Glutamatergic neuron (in vitro differentiated cells): ENCODE data around the gene ZXDC. TPM values are rescaled to one million over a fixed set of nuclear protein-coding genes. Genes with fewer than 3 reads are reported as not detected.

Experiments used
- DNase-seq: peaks from one replicate; pipeline ENCODE4 v3.0.0; 2022
- H3K27ac Mint-ChIP-seq: one replicate; pipeline ENCODE4 v1.8.0; 2020; ENCODE audit warnings: mild to moderate bottlenecking, mixed read lengths, inconsistent platforms; ENCODE audit not compliant: unreplicated experiment
- H3K27me3 Mint-ChIP-seq: one replicate; pipeline ENCODE4 v1.8.0; 2020; ENCODE audit warnings: mild to moderate bottlenecking, moderate library complexity, mixed read lengths, inconsistent platforms; ENCODE audit not compliant: unreplicated experiment
- H3K36me3 Mint-ChIP-seq: one replicate; pipeline ENCODE4 v1.8.0; 2020; ENCODE audit warnings: mild to moderate bottlenecking, mixed read lengths, inconsistent platforms; ENCODE audit not compliant: unreplicated experiment
- H3K4me1 Mint-ChIP-seq: one replicate; pipeline ENCODE4 v1.8.0; 2020; ENCODE audit warnings: mild to moderate bottlenecking, low read depth, mixed read lengths, inconsistent platforms; ENCODE audit not compliant: unreplicated experiment
- H3K4me3 Mint-ChIP-seq: one replicate; pipeline ENCODE4 v1.8.0; 2020; ENCODE audit warnings: mild to moderate bottlenecking, mixed read lengths, inconsistent platforms; ENCODE audit not compliant: unreplicated experiment
- H3K9me3 Mint-ChIP-seq: one replicate; pipeline ENCODE4 v1.8.0; 2020; ENCODE audit warnings: mild to moderate bottlenecking, moderate library complexity, mixed read lengths, inconsistent platforms; ENCODE audit not compliant: unreplicated experiment
- total RNA-seq: library from RNA; stranded (reverse); fragmentation: NEBNext Ultra II Directional; extraction: Animal tissue kit (Norgen Biotek cat#: 25700); gene quantifications from one replicate; pipeline ENCODE4 v1.2.1, GENCODE V29; 2021; ENCODE audit not compliant: unreplicated experiment
- TF ChIP-seq, protein P1 (sequence below): fragments of 200-600 bp; sonication (generic); IDR thresholded peaks from one replicate; pipeline ENCODE4 v1.5.0; 2021; ENCODE audit not compliant: partially characterized antibody, unreplicated experiment

The ZXDC gene
- total RNA-seq, 1 donor from 2014 or later, result 39.5 TPM

- H3K36me3 Mint-ChIP-seq, result no peaks in the 10 kb centered on the region
- TF ChIP-seq, protein P1, sequence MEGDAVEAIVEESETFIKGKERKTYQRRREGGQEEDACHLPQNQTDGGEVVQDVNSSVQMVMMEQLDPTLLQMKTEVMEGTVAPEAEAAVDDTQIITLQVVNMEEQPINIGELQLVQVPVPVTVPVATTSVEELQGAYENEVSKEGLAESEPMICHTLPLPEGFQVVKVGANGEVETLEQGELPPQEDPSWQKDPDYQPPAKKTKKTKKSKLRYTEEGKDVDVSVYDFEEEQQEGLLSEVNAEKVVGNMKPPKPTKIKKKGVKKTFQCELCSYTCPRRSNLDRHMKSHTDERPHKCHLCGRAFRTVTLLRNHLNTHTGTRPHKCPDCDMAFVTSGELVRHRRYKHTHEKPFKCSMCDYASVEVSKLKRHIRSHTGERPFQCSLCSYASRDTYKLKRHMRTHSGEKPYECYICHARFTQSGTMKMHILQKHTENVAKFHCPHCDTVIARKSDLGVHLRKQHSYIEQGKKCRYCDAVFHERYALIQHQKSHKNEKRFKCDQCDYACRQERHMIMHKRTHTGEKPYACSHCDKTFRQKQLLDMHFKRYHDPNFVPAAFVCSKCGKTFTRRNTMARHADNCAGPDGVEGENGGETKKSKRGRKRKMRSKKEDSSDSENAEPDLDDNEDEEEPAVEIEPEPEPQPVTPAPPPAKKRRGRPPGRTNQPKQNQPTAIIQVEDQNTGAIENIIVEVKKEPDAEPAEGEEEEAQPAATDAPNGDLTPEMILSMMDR, result no peak
- H3K9me3 Mint-ChIP-seq, result peaks cover 3% of the 10 kb centered on the region
- H3K27ac Mint-ChIP-seq, result no peak overlapping the region
- H3K4me3 Mint-ChIP-seq, result no peak overlapping the region
- peaks cover 33% of the 10 kb centered on the region for H3K4me1 Mint-ChIP-seq
- DNase-seq, result no peak
- peaks cover 6% of the 10 kb centered on the region for H3K27me3 Mint-ChIP-seq
Measured at GRCh38 chr3:126484148-126484547, 8.5 kb upstream of the ZXDC start.

- Mint-ChIP-seq H3K4me1 (peaks cover 32% of the 10 kb centered on the region), H3K27ac (no peak overlapping the region), H3K27me3 (peaks cover 8% of the 10 kb centered on the region), H3K4me3 (no peak overlapping the region), H3K9me3 (peaks cover 3% of the 10 kb centered on the region), H3K36me3 (no peaks in the 10 kb centered on the region)
- DNase-seq, result no peak
- TF ChIP-seq, protein P1, result no peak
Measured at GRCh38 chr3:126483321-126483761, 7.7 kb upstream of the ZXDC start.

- no peak overlapping the region for H3K27ac Mint-ChIP-seq
Measured at GRCh38 chr3:126482503-126483255, 7.0 kb upstream of the ZXDC start.

GRCh38 chr3:126481808-126482502 lies 6.3 kb upstream of the ZXDC start:
- TF ChIP-seq, protein P1, result no peak
- no peaks in the 10 kb centered on the region for H3K36me3 Mint-ChIP-seq
- H3K4me3 Mint-ChIP-seq, result peak overlapping the region; percentile 25
- no peak for DNase-seq
- peaks cover 31% of the 10 kb centered on the region for H3K4me1 Mint-ChIP-seq
- H3K27ac Mint-ChIP-seq, result no peak overlapping the region
- H3K9me3 Mint-ChIP-seq, result peaks cover 5% of the 10 kb centered on the region
- peaks cover 8% of the 10 kb centered on the region for H3K27me3 Mint-ChIP-seq

More at GRCh38 chr3:126482503-126483255, 7.0 kb upstream of the ZXDC start:
- H3K4me3 Mint-ChIP-seq, result no peak overlapping the region
- peaks cover 3% of the 10 kb centered on the region for H3K9me3 Mint-ChIP-seq
- H3K36me3 Mint-ChIP-seq, result no peaks in the 10 kb centered on the region
- TF ChIP-seq, protein P1, result no peak
- peaks cover 6% of the 10 kb centered on the region for H3K27me3 Mint-ChIP-seq
- H3K4me1 Mint-ChIP-seq, result peaks cover 29% of the 10 kb centered on the region
- no peak for DNase-seq

- no peak for DNase-seq
- Mint-ChIP-seq H3K27ac (peak overlapping the region; percentile 31), H3K4me3 (no peak overlapping the region), H3K4me1 (peaks cover 28% of the 10 kb centered on the region), H3K27me3 (peaks cover 12% of the 10 kb centered on the region), H3K36me3 (no peaks in the 10 kb centered on the region), H3K9me3 (peaks cover 7% of the 10 kb centered on the region)
- TF ChIP-seq, protein P1, result no peak
Measured at GRCh38 chr3:126480861-126481260, 5.2 kb upstream of the ZXDC start.
